ENCODE measurements around the gene TRPC1.

DNA sequence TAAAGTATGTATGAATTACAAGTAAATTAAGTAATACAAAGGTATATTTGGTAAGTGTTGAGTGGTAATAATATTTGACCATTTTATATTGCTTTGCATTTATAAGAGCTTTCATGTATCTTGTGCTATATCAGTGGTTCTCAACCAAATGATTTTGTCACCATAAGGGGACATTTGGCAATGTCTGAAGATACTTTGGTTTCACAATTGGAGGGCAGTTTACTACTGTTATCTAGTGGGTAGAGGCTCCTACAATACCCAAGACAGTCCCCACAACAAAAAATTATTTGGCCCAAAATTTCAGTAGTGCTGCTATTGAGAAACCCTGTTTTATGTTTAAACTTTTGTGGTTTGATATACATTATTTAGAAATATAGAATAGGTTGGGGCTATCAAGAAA lies 14.6 kb downstream of the TRPC1 start:
- TF ChIP-seq, protein P1, sequence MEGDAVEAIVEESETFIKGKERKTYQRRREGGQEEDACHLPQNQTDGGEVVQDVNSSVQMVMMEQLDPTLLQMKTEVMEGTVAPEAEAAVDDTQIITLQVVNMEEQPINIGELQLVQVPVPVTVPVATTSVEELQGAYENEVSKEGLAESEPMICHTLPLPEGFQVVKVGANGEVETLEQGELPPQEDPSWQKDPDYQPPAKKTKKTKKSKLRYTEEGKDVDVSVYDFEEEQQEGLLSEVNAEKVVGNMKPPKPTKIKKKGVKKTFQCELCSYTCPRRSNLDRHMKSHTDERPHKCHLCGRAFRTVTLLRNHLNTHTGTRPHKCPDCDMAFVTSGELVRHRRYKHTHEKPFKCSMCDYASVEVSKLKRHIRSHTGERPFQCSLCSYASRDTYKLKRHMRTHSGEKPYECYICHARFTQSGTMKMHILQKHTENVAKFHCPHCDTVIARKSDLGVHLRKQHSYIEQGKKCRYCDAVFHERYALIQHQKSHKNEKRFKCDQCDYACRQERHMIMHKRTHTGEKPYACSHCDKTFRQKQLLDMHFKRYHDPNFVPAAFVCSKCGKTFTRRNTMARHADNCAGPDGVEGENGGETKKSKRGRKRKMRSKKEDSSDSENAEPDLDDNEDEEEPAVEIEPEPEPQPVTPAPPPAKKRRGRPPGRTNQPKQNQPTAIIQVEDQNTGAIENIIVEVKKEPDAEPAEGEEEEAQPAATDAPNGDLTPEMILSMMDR (conservative IDR thresholded peaks at IDR 0.05 in 1 of 2, IDR thresholded peaks at IDR 0.05 in 1 of 2; ENCODE audit: extremely low read depth in 1 of 2, insufficient read depth in 1 of 2, low read depth in 1 of 2, low read length in 2 of 2), result no peak
- TF ChIP-seq EZH2 (IDR thresholded peaks at IDR 0.05; ENCODE audit: borderline replicate concordance, low read length), result no peak
